ENCODE data around the gene WWOX.

WWOX gene

DNA sequence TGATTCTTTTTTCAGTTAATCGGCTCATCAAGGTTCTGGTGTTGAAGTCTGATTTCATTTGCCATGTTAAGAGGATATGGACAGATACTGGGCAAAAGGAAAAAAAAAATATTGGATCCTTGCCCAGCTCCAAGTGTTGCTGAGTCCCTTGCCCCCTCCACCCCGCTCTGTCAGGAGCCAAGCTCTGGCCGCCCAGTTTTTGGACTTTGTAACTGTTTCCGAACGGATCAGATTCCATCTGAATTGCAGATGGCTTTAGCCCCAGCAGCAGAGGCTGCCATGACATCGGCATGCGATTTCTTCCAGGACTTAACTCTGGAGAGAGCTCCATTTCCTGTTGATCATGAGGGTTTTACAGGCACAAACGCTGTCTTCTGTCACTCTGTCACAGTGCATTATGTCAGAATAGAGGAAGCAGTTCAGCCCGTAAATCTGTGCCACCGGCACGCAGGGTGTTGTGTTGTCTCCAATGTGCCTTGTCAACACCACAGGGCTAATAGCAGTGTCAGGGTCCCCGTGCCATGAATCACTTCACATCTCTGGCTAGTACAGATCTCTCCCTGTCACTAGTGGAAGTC is 885.5 kb downstream of the WWOX start:
- DNase-seq (ENCODE audit: low read depth) = no peak
- TF ChIP-seq, protein P1, sequence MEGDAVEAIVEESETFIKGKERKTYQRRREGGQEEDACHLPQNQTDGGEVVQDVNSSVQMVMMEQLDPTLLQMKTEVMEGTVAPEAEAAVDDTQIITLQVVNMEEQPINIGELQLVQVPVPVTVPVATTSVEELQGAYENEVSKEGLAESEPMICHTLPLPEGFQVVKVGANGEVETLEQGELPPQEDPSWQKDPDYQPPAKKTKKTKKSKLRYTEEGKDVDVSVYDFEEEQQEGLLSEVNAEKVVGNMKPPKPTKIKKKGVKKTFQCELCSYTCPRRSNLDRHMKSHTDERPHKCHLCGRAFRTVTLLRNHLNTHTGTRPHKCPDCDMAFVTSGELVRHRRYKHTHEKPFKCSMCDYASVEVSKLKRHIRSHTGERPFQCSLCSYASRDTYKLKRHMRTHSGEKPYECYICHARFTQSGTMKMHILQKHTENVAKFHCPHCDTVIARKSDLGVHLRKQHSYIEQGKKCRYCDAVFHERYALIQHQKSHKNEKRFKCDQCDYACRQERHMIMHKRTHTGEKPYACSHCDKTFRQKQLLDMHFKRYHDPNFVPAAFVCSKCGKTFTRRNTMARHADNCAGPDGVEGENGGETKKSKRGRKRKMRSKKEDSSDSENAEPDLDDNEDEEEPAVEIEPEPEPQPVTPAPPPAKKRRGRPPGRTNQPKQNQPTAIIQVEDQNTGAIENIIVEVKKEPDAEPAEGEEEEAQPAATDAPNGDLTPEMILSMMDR (IDR thresholded peaks at IDR 0.05; ENCODE audit: insufficient read depth, low read depth, low read length, missing control alignments) = no peak
- H3K4me3 ChIP-seq (ENCODE audit: low read length) = no peak overlapping the region

DNA sequence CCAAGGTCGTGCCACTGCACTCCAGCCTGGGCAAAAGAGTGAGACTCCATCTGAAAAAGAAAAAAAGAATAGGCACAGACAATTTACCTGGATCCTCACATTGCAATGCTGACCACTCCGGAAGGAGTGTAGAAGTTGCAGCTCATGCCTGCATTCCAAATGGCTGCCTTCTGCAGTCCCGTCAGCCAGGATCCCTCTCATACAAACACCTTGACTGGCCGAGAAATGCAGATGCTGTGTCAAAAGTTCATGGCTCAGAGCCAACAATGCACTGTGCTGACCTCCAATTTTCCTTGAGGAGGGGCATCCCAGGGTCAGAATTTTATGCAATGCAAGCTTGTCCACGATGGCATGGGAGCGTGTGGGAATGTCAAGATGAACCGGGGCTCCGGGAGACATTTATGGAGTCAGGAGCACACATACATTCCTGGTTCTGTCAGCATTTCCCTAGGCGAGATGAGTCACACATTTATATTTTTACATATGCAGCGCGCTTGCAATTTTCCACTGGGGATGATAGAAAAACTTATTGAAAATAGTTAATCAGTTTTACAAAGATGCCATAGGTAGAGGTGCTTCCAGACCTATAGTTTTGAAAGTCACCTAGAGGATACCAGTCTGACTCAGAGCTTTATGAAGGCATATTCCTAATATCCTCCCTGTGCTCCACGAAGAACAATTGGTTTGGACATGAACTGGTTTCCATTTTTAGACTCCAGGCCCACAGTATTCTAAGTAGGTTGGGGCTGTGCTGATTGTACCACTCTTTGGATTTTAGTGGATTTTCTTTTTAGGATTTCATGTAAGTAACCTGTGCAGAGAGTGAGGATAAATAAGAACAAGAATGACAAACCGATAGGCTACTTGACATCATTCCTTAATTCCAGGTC is 886.5 kb downstream of the WWOX start:
- TF ChIP-seq, protein P1 (IDR thresholded peaks at IDR 0.05; ENCODE audit: insufficient read depth, low read depth, low read length, missing control alignments) = no peak
- H3K4me3 ChIP-seq (ENCODE audit: low read length) = no peak overlapping the region
- DNase-seq (ENCODE audit: low read depth) = peak; percentile 69

DNA sequence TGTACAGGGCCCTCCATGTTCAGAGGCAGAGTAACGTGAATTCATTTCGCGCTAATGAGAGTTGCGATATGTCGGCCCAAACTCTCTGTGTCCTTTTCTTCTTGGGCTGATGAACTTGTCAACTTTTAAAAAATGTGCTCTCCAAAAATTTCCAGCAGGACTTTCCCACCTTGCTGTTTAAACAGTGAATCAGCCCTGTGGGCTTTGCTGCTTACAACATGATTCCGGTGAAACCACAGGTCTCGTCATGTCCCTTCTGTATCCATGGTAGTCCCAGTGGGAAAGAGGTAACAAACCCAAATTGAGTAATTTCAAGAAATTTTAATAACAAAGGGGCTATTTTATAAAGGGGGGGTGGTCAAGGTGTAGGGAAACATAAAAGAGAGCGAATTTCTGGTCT is 888.2 kb downstream of the WWOX start:
- peak; percentile 88 for DNase-seq (ENCODE audit: low read depth)
- TF ChIP-seq, protein P1 (IDR thresholded peaks at IDR 0.05; ENCODE audit: insufficient read depth, low read depth, low read length, missing control alignments) = no peak
- no peak overlapping the region for H3K4me3 ChIP-seq (ENCODE audit: low read length)

DNA sequence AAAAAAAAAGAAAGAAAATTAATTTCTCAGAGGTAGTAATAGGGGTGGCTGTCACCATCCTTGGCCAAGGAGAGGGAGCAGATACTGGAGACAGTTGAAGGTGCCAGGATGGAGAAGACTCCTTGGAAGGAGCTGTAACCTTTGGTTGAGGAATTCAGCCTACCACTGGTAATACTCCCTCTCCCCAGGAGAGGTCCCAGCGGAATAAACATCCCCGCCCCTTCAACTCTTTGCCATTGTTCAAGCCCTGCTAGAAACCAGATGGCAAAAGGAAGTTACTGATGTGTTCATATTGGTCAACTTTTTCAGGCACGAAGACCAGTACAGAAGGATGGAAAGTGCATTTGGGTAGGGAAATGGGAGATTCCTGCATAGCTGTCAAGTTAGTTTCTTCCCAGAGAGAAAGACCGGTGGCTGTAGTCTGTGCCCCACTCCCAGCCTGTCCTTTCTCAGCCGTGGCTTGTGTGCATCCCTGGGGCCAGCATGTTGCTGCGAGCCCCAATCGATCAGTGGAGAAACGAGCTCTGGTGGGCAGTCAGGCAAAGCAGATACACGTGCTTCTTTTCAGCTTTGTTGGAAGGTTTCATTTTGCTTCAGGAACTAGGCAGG is 889.0 kb downstream of the WWOX start:
- DNase-seq (ENCODE audit: low read depth) = no peak
- no peak overlapping the region for H3K4me3 ChIP-seq (ENCODE audit: low read length)
- TF ChIP-seq, protein P1 (IDR thresholded peaks at IDR 0.05; ENCODE audit: insufficient read depth, low read depth, low read length, missing control alignments) = no peak

DNA sequence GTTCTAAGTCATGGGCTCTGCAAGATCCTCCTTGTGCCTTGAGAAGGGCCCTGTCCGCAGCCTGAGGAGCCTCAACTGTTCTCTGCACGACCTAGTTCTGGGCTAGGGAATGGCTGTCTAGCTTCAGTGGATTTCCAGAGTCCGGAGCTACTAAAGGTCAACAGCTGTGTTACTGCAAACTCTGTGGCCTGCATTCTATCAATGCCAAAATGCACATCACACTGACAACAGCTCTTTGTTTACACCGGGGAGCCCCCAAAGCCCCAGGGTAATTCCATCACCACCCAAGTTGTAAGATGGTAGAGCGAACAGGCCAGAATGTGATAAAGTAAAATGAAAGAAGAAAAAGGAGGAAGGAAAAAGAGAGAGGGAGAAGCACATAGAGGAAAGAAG is 890.9 kb downstream of the WWOX start:
- TF ChIP-seq, protein P1 (IDR thresholded peaks at IDR 0.05; ENCODE audit: insufficient read depth, low read depth, low read length, missing control alignments) = no peak
- no peak overlapping the region for H3K4me3 ChIP-seq (ENCODE audit: low read length)
- DNase-seq (ENCODE audit: low read depth) = no peak

DNA sequence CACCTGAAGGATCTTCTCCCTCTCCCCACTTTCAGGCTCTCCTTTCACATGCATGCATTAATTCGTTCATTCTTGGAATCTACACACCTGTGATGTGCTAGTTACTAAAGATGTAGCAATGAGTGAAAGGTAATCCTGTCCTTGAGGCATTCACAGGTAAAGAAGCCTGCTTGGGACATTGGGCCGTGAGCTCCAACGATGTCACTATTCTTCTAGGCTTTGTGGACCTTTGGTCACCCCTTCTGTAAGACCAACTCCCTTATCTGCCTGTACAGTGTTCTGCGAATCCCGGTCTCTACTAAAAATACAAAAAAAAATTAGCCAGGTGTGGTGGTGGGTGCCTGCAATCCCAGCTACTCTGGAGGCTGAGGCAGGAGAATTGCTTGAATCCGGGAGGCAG is 892.5 kb downstream of the WWOX start:
- DNase-seq (ENCODE audit: low read depth) = no peak
- H3K4me3 ChIP-seq (ENCODE audit: low read length) = no peak overlapping the region
- TF ChIP-seq, protein P1 (IDR thresholded peaks at IDR 0.05; ENCODE audit: insufficient read depth, low read depth, low read length, missing control alignments) = no peak

Measured in epithelial cell of esophagus (primary cell).